K562 (cell line): ENCODE measurements around the gene NCL. TPM values are rescaled to one million over a fixed set of nuclear protein-coding genes. Genes with fewer than 3 reads are reported as not detected.

Experiments
- ATAC-seq: fragments of 200-7000 bp; cut with Tn5 transposase; 3 replicates; pipeline ENCODE4 v1.9.1; 2020; ENCODE audit warnings: moderate library complexity
- BruUV-seq: library from RNA; stranded (reverse); fragments of 400-500 nt; replicated peaks from 2 replicates; lab custom pipeline; 2021; lab: Mats Ljungman, UMichigan
- CTCF ChIA-PET: fragments of 300-600 bp; formaldehyde crosslinking; extraction: SDS; loops from one replicate; lab custom pipeline; 2021; ENCODE audit warnings: low intra/inter-chr PET ratio; lab: Yijun Ruan, JAX
- POLR2A ChIA-PET: fragments of 300-600, 350-650 bp; sonication (Branson Sonifier 250); formaldehyde crosslinking; extraction: SDS; loops from one replicate; lab custom pipeline; 2021; ENCODE audit warnings: antibody characterized with exemption, inconsistent platforms; lab: Yijun Ruan, JAX
- DNase-seq, 4 experiments: peaks; one replicate each; pipeline versions ENCODE4 v3.0.0 to v3.0.0-alpha.2; 2011 to 2018; ENCODE audit warnings: low spot score in 3 of 4, mixed read lengths in 3 of 4; ENCODE audit errors: extremely low read depth in 1 of 4
- FAIRE-seq: peaks from 2 replicates; lab custom pipeline; 2011; peaks lifted over from hg19 to GRCh38; lab: Jason Lieb, UNC
- H2AFZ ChIP-seq: 2 replicates; pipeline ENCODE4 v1.6.0; 2011; ENCODE audit warnings: low read depth, low read length, control low read depth, inconsistent platforms
- H3K27ac ChIP-seq: fragments of 200-600 bp; 3 replicates; pipeline ENCODE4 v1.8.0; 2011; ENCODE audit warnings: low read depth, mild to moderate bottlenecking, control low read depth, inconsistent platforms, low read length, moderate library complexity, mixed read lengths; ENCODE audit errors: extremely low read depth
- H3K27me3 ChIP-seq, 2 experiments: fragments of 300-600 bp in 1 of 2; 2 replicates in 1 of 2; 3 replicates in 1 of 2; pipeline versions ENCODE4 v1.6.0 to v1.8.0; 2011; ENCODE audit warnings: inconsistent platforms in 2 of 2, low read length in 2 of 2, mild to moderate bottlenecking in 1 of 2, mixed read lengths in 1 of 2, moderate library complexity in 1 of 2; ENCODE audit not compliant: control insufficient read depth in 2 of 2, insufficient read depth in 2 of 2
- H3K36me3 ChIP-seq: fragments of 300-600 bp; 3 replicates; pipeline ENCODE4 v1.8.0; 2011; ENCODE audit warnings: mild to moderate bottlenecking, low read length, inconsistent platforms; ENCODE audit not compliant: control insufficient read depth, insufficient read depth
- H3K4me1 ChIP-seq, 2 experiments: fragments of 200-600 bp in 1 of 2; replicated peaks in 1 of 2; 2 replicates in 1 of 2; 3 replicates in 1 of 2; pipeline versions ENCODE4 v1.5.1 to v1.8.0; 2011; ENCODE audit warnings: inconsistent platforms in 2 of 2, low read length in 2 of 2, mild to moderate bottlenecking in 1 of 2, mixed read lengths in 1 of 2, moderate library complexity in 1 of 2; ENCODE audit not compliant: control insufficient read depth in 2 of 2, insufficient read depth in 2 of 2
- H3K4me2 ChIP-seq: 2 replicates; pipeline ENCODE4 v1.6.1; 2011; ENCODE audit warnings: low read length, control low read depth, inconsistent platforms, mixed read lengths; ENCODE audit not compliant: insufficient read depth
- H3K4me3 ChIP-seq: fragments of 200-600 bp; sonication (generic), shearing (Covaris generic); 2 replicates; pipeline ENCODE4 v1.5.1; 2016; ENCODE audit warnings: control low read depth, inconsistent platforms
- H3K79me2 ChIP-seq: fragments of 200-600 bp; 3 replicates; pipeline ENCODE4 v1.8.0; 2011; ENCODE audit warnings: low read length, inconsistent platforms; ENCODE audit not compliant: control insufficient read depth, insufficient read depth
- H3K9ac ChIP-seq, 2 experiments: 2 replicates each; pipeline versions ENCODE4 v1.6.0 to v1.6.1; 2011; ENCODE audit warnings: low read depth in 2 of 2, low read length in 2 of 2, control low read depth in 1 of 2, inconsistent platforms in 1 of 2, mild to moderate bottlenecking in 1 of 2, mixed read lengths in 1 of 2; ENCODE audit not compliant: insufficient read depth in 1 of 2
- H3K9me1 ChIP-seq: one replicate; pipeline ENCODE4 v1.6.0; 2011; ENCODE audit warnings: inconsistent platforms, mild to moderate bottlenecking, low read length, moderate library complexity; ENCODE audit not compliant: control insufficient read depth, insufficient read depth
- H3K9me3 ChIP-seq: replicated peaks from 2 replicates; pipeline ENCODE4 v1.5.1; 2011; ENCODE audit warnings: low read depth, low read length, inconsistent platforms; ENCODE audit not compliant: control insufficient read depth, insufficient read depth
- H4K20me1 ChIP-seq: replicated peaks from 2 replicates; pipeline ENCODE4 v1.6.1; 2011; ENCODE audit warnings: low read length, inconsistent platforms, mixed read lengths; ENCODE audit not compliant: control insufficient read depth, insufficient read depth
- CHAMP1 ChIP-seq: fragments of 450-650 bp; IDR thresholded peaks from 2 replicates; pipeline ENCODE4 v1.6.1; 2016; ENCODE audit warnings: mild to moderate bottlenecking
- HDAC2 ChIP-seq: fragments of 450-650 bp; IDR thresholded peaks from 2 replicates; pipeline ENCODE4 v1.6.1; 2016; ENCODE audit warnings: mild to moderate bottlenecking
- MCM5 ChIP-seq: fragments of 450-650 bp; IDR thresholded peaks from 2 replicates; pipeline ENCODE4 v1.6.1; 2016; ENCODE audit warnings: low read depth
- MEF2A ChIP-seq: IDR thresholded peaks from 2 replicates; pipeline ENCODE4 v1.6.1; 2011; ENCODE audit warnings: low read depth, mild to moderate bottlenecking, low read length, moderate library complexity; ENCODE audit not compliant: control insufficient read depth
- PBX2 ChIP-seq, 2 experiments: IDR thresholded peaks in 1 of 2; conservative IDR thresholded peaks in 1 of 2; 2 replicates each; pipeline ENCODE4 v1.6.1; 2016; ENCODE audit warnings: low read depth in 2 of 2, mild to moderate bottlenecking in 1 of 2, missing compliant biosample characterization in 1 of 2, missing genetic modification characterization in 1 of 2, moderate library complexity in 1 of 2
- STAT5B ChIP-seq: fragments of 250-450 bp; sonication (Bioruptor Pico); IDR thresholded peaks from 2 replicates; pipeline ENCODE4 v1.8.0; 2021; ENCODE audit warnings: mild to moderate bottlenecking, inconsistent platforms
- WHSC1 ChIP-seq: IDR thresholded peaks from one replicate; pipeline ENCODE4 v1.6.1; 2012; ENCODE audit warnings: low read length, control low read depth, inconsistent platforms
- WGBS: fragments of 100-300 bp; shearing (Covaris generic); methylation state at CpG from one replicate; pipeline ENCODE4 v1.1.6; 2016; ENCODE audit warnings: low coverage, mixed read lengths; ENCODE audit not compliant: insufficient coverage; ENCODE audit errors: missing lambda C conversion rate; 5-methylcytosine and 5-hydroxymethylcytosine counted together
- in situ Hi-C: fragments of 300-500 bp; cut with MboI; formaldehyde crosslinking; loops from 4 replicates; pipeline ENCODE4 v1.15.0; 2018; ENCODE audit warnings: inconsistent platforms, mixed read lengths
- intact Hi-C: fragments of 100-400 bp; cut with micrococcal nuclease; formaldehyde crosslinking; loops from 2 replicates; pipeline ENCODE4 v1.14.2; 2022
- polyA plus RNA-seq, 8 experiments: library from polyadenylated mRNA; depleted of rRNA in 4 of 8; stranded (reverse) in 5 of 8; unstranded in 3 of 8; fragments of >200 nt; fragmentation: Nextera tagmentation in 2 of 8; fragmentation: Illumina TruSeq in 1 of 8; extraction: Ambion mirVana in 2 of 8; extraction: Trizol in 1 of 8; gene quantifications; 2 replicates each; pipeline versions ENCODE4 v1.2.1 to v1.2.3, GENCODE V29; 2011 to 2014; ENCODE audit warnings: inconsistent platforms in 1 of 8, missing spikeins in 1 of 8
- total RNA-seq, 7 experiments: library from RNA; depleted of rRNA in 6 of 7; stranded (reverse); fragments of >200 nt in 6 of 7; fragmentation: Illumina TruSeq in 2 of 7; extraction: Trizol in 2 of 7; gene quantifications; 2 replicates each; pipeline versions ENCODE4 v1.2.1 to v1.2.3, GENCODE V29; 2011 to 2021; ENCODE audit warnings: low replicate concordance in 1 of 7
- TF ChIP-seq, protein P1 (sequence below): fragments of 250-450 bp; sonication (Bioruptor Pico); IDR thresholded peaks from 2 replicates; pipeline ENCODE4 v1.4.0; 2020; ENCODE audit warnings: mild to moderate bottlenecking, moderate library complexity
- TF ChIP-seq, protein P2 (sequence below): fragments of 250-450 bp; sonication (Bioruptor Pico); IDR thresholded peaks from 2 replicates; pipeline ENCODE4 v1.4.0; 2020; ENCODE audit warnings: mild to moderate bottlenecking

NCL gene
- total and polyA plus RNA-seq, 9 of the 15 experiments (the other 6 are each of a cell fraction or from before 2014, with no cell fraction given): 80.9 to 732 (median 361) TPM

GRCh38 chr2:231512222-231512621, 47.9 kb upstream of the NCL start (continued):
- no peak for TF ChIP-seq PBX2 (CRISPR knock-in tag; IDR thresholded peaks at IDR 0.05; ENCODE audit: low read depth)
- TF ChIP-seq PBX2 (tag; conservative IDR thresholded peaks at IDR 0.05; ENCODE audit: low read depth): no peak
- no peak for TF ChIP-seq WHSC1
- no peak for TF ChIP-seq MCM5

DNA sequence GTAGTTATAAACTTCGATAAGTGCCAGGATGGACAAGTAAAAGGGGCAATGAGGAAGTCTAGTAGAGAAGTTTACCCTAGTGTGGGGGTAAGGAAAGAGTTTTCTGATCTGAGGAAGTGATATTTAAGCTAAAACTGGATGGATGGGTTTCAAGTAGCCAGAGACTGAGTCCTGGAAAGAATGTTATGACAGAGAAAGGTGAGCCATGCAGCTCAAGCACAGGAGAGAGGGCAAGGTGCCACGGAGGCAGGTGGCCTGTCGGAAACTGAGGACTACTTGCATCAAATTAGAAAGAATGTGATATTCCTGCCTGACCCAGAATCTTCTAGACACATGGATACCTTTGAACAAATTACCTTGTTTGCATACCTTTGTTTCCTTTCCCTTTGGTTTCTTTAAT, 39.5 kb upstream of the NCL start:
- Histone ChIP-seq H3K9ac (no peak overlapping the region), H3K27me3 (no peaks in the 10 kb centered on the region), H4K20me1 (no peaks in the 10 kb centered on the region), H3K79me2 (no peaks in the 10 kb centered on the region), H3K4me2 (no peak overlapping the region), H2AFZ (no peak overlapping the region), H3K4me3 (no peak overlapping the region), H3K27ac (no peak overlapping the region), H3K9me1 (no peaks in the 10 kb centered on the region), H3K4me1 (no peaks in the 10 kb centered on the region), H3K9me3 (no peaks in the 10 kb centered on the region), H3K36me3 (0 out of 3 replicates have a peak, but pooled peaks cover 5% of the 10 kb centered on the region)
- ATAC-seq (no peak), DNase-seq (no peak), FAIRE-seq (no peak)
- ChIA-PET POLR2A (no interaction called here), CTCF (no interaction called here)
- WGBS: 47% methylated on average over 3 of the region's 3 CpGs
- intact Hi-C loops: no loop called here
- in situ Hi-C loops: no loop called here
- no TSS peak for BruUV-seq
- TF ChIP-seq STAT5B (CRISPR knock-in tag): no peak
- TF ChIP-seq, protein P1, sequence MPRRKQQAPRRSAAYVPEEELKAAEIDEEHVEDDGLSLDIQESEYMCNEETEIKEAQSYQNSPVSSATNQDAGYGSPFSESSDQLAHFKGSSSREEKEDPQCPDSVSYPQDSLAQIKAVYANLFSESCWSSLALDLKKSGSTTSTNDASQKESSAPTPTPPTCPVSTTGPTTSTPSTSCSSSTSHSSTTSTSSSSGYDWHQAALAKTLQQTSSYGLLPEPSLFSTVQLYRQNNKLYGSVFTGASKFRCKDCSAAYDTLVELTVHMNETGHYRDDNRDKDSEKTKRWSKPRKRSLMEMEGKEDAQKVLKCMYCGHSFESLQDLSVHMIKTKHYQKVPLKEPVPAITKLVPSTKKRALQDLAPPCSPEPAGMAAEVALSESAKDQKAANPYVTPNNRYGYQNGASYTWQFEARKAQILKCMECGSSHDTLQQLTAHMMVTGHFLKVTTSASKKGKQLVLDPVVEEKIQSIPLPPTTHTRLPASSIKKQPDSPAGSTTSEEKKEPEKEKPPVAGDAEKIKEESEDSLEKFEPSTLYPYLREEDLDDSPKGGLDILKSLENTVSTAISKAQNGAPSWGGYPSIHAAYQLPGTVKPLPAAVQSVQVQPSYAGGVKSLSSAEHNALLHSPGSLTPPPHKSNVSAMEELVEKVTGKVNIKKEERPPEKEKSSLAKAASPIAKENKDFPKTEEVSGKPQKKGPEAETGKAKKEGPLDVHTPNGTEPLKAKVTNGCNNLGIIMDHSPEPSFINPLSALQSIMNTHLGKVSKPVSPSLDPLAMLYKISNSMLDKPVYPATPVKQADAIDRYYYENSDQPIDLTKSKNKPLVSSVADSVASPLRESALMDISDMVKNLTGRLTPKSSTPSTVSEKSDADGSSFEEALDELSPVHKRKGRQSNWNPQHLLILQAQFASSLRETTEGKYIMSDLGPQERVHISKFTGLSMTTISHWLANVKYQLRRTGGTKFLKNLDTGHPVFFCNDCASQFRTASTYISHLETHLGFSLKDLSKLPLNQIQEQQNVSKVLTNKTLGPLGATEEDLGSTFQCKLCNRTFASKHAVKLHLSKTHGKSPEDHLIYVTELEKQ: no peak
- TF ChIP-seq MEF2A: no peak
- TF ChIP-seq HDAC2: no peak
- no peak for TF ChIP-seq CHAMP1
- TF ChIP-seq, protein P2, sequence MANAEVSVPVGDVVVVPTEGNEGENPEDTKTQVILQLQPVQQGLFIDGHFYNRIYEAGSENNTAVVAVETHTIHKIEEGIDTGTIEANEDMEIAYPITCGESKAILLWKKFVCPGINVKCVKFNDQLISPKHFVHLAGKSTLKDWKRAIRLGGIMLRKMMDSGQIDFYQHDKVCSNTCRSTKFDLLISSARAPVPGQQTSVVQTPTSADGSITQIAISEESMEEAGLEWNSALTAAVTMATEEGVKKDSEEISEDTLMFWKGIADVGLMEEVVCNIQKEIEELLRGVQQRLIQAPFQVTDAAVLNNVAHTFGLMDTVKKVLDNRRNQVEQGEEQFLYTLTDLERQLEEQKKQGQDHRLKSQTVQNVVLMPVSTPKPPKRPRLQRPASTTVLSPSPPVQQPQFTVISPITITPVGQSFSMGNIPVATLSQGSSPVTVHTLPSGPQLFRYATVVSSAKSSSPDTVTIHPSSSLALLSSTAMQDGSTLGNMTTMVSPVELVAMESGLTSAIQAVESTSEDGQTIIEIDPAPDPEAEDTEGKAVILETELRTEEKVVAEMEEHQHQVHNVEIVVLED (CRISPR knock-in tag): no peak
